H1 (cell line): ENCODE data around the gene SKAP1.

ENCODE experiments used
- CEBPB ChIP-seq: IDR thresholded peaks from 2 replicates; pipeline ENCODE4 v1.6.1; 2012; ENCODE audit warnings: low read depth, low read length
- CHD2 ChIP-seq: IDR thresholded peaks from 2 replicates; pipeline ENCODE4 v1.6.1; 2012; ENCODE audit warnings: low read length, improper control_type of control experiment
- EP300 ChIP-seq, 2 experiments: IDR thresholded peaks; 1 replicate in 1 of 2; 2 replicates in 1 of 2; pipeline ENCODE4 v1.6.1; 2011 to 2012; ENCODE audit warnings: low read depth in 2 of 2, low read length in 2 of 2, mild to moderate bottlenecking in 2 of 2, borderline replicate concordance in 1 of 2, inconsistent platforms in 1 of 2, moderate library complexity in 1 of 2
- FOSL1 ChIP-seq: IDR thresholded peaks from 2 replicates; pipeline ENCODE4 v1.6.1; 2011; ENCODE audit warnings: mild to moderate bottlenecking, low read depth, low read length, moderate library complexity; ENCODE audit not compliant: insufficient read depth
- JUND ChIP-seq: IDR thresholded peaks from 2 replicates; pipeline ENCODE4 v1.6.1; 2011; ENCODE audit warnings: mild to moderate bottlenecking, improper control_type of control experiment, low read length
- POLR2A ChIP-seq, 2 experiments: IDR thresholded peaks; 1 replicate in 1 of 2; 2 replicates in 1 of 2; pipeline ENCODE4 v1.6.1; 2011; ENCODE audit warnings: low read depth in 2 of 2, low read length in 2 of 2, mild to moderate bottlenecking in 2 of 2; ENCODE audit errors: control extremely low read depth in 1 of 2
- POLR2AphosphoS5 ChIP-seq: IDR thresholded peaks from 2 replicates; pipeline ENCODE4 v1.6.1; 2011; ENCODE audit warnings: low read depth, low read length
- TF ChIP-seq, protein P1 (sequence below), 3 experiments: IDR thresholded peaks; 1 replicate in 2 of 3; 2 replicates in 1 of 3; pipeline versions ENCODE4 v1.5.1 to v1.6.1; 2011; ENCODE audit warnings: low read length in 3 of 3, mild to moderate bottlenecking in 3 of 3, inconsistent platforms in 2 of 3, low read depth in 1 of 3, moderate library complexity in 1 of 3; ENCODE audit not compliant: insufficient read depth in 1 of 3; ENCODE audit errors: control extremely low read depth in 1 of 3
- TF ChIP-seq, protein P2 (sequence below): IDR thresholded peaks from 2 replicates; pipeline ENCODE4 v1.6.1; 2012; ENCODE audit warnings: low read length, inconsistent platforms

DNA sequence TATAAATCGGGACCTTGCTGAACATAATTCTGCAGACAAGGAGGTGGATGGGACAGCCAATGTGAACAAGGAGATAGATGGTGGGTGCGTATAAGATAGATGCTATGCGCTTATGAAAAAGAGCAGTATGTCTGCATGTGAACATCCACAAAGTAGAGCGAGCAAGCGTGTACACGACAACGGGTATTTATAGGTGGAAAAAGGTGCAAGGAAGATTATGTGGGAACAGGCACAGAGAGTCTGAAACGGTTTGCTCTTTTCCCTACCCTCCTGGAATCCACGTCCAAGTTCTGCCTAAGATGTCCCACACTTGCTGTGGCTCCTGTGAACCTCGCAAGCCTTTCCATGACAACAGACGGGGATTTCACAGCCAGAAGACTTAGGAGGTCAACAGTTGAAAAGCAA lies 279.4 kb downstream of the SKAP1 start:
- TF ChIP-seq CHD2 (no peak), POLR2AphosphoS5 (no peak), FOSL1 (no peak), EP300 (IDR thresholded peaks at IDR 0.05; ENCODE audit: borderline replicate concordance in 1 of 2, low read depth in 2 of 2, low read length in 2 of 2) (no peak), JUND (no peak), POLR2A (IDR thresholded peaks at IDR 0.05; ENCODE audit: control extremely low read depth in 1 of 2, low read depth in 2 of 2, low read length in 2 of 2) (no peak), CEBPB (no peak)
- TF ChIP-seq, protein P1, sequence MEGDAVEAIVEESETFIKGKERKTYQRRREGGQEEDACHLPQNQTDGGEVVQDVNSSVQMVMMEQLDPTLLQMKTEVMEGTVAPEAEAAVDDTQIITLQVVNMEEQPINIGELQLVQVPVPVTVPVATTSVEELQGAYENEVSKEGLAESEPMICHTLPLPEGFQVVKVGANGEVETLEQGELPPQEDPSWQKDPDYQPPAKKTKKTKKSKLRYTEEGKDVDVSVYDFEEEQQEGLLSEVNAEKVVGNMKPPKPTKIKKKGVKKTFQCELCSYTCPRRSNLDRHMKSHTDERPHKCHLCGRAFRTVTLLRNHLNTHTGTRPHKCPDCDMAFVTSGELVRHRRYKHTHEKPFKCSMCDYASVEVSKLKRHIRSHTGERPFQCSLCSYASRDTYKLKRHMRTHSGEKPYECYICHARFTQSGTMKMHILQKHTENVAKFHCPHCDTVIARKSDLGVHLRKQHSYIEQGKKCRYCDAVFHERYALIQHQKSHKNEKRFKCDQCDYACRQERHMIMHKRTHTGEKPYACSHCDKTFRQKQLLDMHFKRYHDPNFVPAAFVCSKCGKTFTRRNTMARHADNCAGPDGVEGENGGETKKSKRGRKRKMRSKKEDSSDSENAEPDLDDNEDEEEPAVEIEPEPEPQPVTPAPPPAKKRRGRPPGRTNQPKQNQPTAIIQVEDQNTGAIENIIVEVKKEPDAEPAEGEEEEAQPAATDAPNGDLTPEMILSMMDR (IDR thresholded peaks at IDR 0.05; ENCODE audit: control extremely low read depth in 1 of 3, insufficient read depth in 1 of 3, low read depth in 1 of 3, low read length in 3 of 3), result no peak
- TF ChIP-seq, protein P2, sequence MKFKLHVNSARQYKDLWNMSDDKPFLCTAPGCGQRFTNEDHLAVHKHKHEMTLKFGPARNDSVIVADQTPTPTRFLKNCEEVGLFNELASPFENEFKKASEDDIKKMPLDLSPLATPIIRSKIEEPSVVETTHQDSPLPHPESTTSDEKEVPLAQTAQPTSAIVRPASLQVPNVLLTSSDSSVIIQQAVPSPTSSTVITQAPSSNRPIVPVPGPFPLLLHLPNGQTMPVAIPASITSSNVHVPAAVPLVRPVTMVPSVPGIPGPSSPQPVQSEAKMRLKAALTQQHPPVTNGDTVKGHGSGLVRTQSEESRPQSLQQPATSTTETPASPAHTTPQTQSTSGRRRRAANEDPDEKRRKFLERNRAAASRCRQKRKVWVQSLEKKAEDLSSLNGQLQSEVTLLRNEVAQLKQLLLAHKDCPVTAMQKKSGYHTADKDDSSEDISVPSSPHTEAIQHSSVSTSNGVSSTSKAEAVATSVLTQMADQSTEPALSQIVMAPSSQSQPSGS, result no peak
